ENCODE measurements around the gene SLC12A3.
A peak's percentile ranks its signal among the peaks of the same experiment; 100 is the strongest.

SLC12A3 gene

GRCh38 chr16:56909527-56909979, 44.5 kb downstream of the SLC12A3 start:
- no peaks in the 10 kb centered on the region for H3K36me3 ChIP-seq
- no peaks in the 10 kb centered on the region for H3K27me3 ChIP-seq
- H3K9me3 ChIP-seq: no peaks in the 10 kb centered on the region
- H3K4me3 ChIP-seq (ENCODE audit: low read depth in 1 of 2, low read length in 1 of 2): no peak overlapping the region
- H3K4me1 ChIP-seq (ENCODE audit: control insufficient read depth in 1 of 2, insufficient read depth in 1 of 2, low read depth in 1 of 2, low read length in 1 of 2): peaks cover 28 to 34% of the 10 kb centered on the region in 2 experiments
- TF ChIP-seq, protein P1, sequence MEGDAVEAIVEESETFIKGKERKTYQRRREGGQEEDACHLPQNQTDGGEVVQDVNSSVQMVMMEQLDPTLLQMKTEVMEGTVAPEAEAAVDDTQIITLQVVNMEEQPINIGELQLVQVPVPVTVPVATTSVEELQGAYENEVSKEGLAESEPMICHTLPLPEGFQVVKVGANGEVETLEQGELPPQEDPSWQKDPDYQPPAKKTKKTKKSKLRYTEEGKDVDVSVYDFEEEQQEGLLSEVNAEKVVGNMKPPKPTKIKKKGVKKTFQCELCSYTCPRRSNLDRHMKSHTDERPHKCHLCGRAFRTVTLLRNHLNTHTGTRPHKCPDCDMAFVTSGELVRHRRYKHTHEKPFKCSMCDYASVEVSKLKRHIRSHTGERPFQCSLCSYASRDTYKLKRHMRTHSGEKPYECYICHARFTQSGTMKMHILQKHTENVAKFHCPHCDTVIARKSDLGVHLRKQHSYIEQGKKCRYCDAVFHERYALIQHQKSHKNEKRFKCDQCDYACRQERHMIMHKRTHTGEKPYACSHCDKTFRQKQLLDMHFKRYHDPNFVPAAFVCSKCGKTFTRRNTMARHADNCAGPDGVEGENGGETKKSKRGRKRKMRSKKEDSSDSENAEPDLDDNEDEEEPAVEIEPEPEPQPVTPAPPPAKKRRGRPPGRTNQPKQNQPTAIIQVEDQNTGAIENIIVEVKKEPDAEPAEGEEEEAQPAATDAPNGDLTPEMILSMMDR (IDR thresholded peaks at IDR 0.05): no peak
- peak overlapping the region; percentile 84 for H3K27ac ChIP-seq

DNA sequence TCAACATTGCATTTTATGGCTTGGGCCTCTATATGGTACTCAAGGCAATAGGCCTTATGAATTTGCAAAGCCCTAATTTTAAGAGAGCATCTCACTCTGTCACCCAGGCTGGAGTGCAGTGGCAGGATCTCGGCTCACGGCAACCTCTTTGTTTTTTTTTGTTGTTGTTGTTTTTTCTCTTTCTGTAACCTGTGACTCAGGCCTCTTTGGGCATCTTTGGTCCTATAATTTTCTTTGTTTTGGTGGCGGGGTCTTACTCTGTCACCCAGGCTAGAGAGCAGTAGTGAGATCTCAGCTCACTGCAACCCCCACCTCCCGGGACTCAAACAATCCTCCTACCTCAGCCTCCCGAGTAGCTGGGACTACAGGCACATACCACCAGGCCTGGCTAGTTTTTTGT, 45.1 kb downstream of the SLC12A3 start:
- Histone ChIP-seq H3K27me3 (no peaks in the 10 kb centered on the region), H3K36me3 (no peaks in the 10 kb centered on the region), H3K9me3 (no peaks in the 10 kb centered on the region), H3K4me1 (ENCODE audit: control insufficient read depth in 1 of 2, insufficient read depth in 1 of 2, low read depth in 1 of 2, low read length in 1 of 2) (peaks cover 28 to 34% of the 10 kb centered on the region in 2 experiments), H3K4me3 (ENCODE audit: low read depth in 1 of 2, low read length in 1 of 2) (peak overlapping the region in 1 of 2 experiments; percentile 42), H3K27ac (peak overlapping the region; percentile 84)
- TF ChIP-seq, protein P1 (IDR thresholded peaks at IDR 0.05): no peak

DNA sequence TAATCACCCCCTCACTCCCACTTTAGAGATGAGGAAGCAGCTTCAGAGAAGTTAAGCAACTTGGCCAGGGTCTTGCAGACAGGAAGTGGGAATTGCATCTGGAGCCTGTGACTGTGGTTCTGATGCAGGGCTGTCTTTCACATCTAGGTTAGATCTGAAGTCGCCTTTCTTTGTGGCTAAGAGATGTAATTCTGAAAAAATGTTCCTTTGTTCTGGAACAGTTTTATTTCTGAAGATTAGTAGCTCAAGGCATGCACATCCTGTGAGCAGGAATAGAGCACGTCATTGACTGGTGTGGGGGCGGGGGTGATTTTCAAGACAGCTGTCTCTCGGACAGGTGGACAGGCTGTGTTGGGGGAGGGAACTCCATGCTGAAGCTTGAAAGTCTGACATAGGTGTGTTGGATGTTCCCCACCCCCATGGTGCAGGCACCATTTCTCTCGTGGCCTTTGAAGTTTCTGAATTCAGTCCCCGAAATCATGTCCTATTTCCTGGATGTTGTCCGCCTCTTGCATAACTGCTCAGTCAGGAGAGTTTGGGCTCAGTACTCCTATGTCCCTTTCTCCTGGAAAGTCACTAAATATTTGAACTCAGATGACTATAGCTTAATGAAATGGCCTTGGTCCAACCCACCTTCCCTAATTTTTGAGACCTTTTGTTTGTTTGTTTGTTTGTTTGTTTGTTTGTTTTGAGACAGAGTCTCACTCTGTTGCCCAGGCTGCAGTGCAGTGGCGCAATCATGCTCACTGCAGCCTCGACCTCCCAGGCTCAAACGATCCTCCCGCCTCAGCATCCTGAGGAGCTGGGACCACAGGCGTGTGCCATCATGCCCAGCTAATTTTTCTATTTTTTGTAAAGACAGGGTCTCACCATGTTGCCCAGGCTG, 45.9 kb downstream of the SLC12A3 start:
- TF ChIP-seq, protein P1 (IDR thresholded peaks at IDR 0.05): no peak
- Histone ChIP-seq H3K27ac (peak overlapping the region; percentile 84), H3K36me3 (no peaks in the 10 kb centered on the region), H3K4me3 (ENCODE audit: low read depth in 1 of 2, low read length in 1 of 2) (peak overlapping the region in 1 of 2 experiments; percentile 42), H3K4me1 (ENCODE audit: control insufficient read depth in 1 of 2, insufficient read depth in 1 of 2, low read depth in 1 of 2, low read length in 1 of 2) (peaks cover 28 to 34% of the 10 kb centered on the region in 2 experiments), H3K27me3 (no peaks in the 10 kb centered on the region), H3K9me3 (no peaks in the 10 kb centered on the region)

DNA sequence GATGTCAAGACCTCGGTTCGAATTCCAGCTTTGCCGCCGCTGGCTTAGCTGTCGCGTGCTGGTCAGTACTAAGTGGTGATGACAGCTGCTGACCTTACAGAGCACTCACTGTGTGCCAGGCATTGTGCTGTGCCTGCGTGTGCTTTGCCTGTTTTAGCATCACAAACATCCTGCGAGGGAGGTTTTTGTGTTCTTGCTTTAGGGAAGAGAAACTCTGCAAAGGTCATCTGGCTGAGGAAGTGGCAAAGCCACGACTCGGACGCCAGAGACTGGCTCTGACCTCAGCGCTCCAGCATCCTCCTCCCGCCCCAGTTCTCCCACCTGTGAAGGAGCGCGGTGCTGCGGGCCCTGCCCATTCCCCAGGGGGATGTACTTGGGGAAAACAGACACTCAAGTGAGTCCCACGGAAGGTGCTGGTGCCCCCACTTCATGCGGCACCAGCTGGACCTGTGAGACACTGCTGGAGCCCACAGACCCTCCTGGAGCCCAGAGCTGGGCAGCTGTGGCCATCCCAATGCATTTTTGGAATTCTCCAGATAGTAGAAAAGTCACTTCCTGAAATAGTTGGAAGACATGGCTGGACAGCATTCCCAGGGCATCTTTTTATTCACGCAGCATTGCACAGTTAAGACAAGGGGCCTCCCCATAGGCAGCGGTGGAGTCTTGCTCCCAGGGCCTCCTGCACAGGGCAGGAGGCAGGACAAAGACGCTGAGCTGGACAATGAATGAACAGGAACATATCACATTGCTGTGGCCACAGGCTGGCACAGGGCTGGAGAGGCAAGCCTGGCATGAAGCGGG, 47.0 kb downstream of the SLC12A3 start:
- Histone ChIP-seq H3K27me3 (no peaks in the 10 kb centered on the region), H3K36me3 (no peaks in the 10 kb centered on the region), H3K27ac (peak overlapping the region; percentile 84), H3K4me1 (ENCODE audit: control insufficient read depth in 1 of 2, insufficient read depth in 1 of 2, low read depth in 1 of 2, low read length in 1 of 2) (peaks cover 32 to 41% of the 10 kb centered on the region in 2 experiments), H3K9me3 (no peaks in the 10 kb centered on the region), H3K4me3 (ENCODE audit: low read depth in 1 of 2, low read length in 1 of 2) (peak overlapping the region in 1 of 2 experiments; percentile 42)
- TF ChIP-seq, protein P1 (IDR thresholded peaks at IDR 0.05): no peak

DNA sequence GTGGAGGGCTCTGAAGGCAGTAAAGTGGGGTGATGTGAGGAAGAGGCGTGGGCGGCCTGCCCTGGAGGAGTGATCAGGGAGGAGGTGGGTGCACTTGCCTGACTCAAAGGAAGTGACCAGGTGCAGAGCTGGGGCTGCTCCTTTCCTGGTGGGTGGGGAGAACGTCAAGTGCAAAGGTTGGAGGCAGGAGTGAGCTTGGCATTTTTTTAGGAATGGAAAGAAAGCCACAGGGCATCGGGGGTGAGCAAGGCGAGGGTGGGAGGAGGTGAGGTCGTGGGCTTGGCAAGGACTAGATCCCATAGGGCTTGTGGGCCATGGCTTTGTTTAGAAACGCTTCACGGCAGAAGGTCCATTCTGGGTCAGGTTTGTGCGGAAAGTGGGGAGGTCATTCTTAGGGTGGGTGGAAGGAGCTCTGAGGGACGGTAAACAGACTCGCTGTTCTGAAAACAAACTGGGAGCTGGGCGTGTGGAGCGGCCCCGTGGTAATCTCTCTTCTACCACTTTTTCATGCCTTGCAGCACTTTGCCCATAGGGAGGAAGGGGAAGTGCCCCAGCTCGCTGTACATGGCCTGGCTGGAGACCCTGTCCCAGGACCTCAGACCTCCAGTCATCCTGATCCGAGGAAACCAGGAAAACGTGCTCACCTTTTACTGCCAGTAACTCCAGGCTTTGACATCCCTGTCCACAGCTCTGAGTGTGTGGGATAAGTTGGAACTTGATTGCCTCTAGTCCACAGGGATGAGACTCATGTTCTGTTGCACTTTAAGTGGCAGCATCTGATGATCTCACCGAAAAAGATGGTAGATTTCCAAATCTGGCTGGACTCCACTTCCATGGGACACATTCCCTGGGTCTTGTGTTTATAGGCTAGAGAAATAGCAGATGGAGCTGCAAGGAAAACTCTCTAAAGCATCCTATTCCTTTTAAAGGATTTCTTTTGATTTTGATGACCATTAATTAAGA, 48.0 kb downstream of the SLC12A3 start:
- peaks cover 32 to 47% of the 10 kb centered on the region in 2 experiments for H3K4me1 ChIP-seq (ENCODE audit: control insufficient read depth in 1 of 2, insufficient read depth in 1 of 2, low read depth in 1 of 2, low read length in 1 of 2)
- no peak overlapping the region for H3K4me3 ChIP-seq (ENCODE audit: low read depth in 1 of 2, low read length in 1 of 2)
- no peaks in the 10 kb centered on the region for H3K36me3 ChIP-seq
- no peaks in the 10 kb centered on the region for H3K9me3 ChIP-seq
- peak overlapping the region; percentile 84 for H3K27ac ChIP-seq
- TF ChIP-seq, protein P1 (IDR thresholded peaks at IDR 0.05): no peak
- peaks cover 8% of the 10 kb centered on the region for H3K27me3 ChIP-seq

Data from neutrophil (primary cell).